ENCODE data around the gene VGLL4.

DNA sequence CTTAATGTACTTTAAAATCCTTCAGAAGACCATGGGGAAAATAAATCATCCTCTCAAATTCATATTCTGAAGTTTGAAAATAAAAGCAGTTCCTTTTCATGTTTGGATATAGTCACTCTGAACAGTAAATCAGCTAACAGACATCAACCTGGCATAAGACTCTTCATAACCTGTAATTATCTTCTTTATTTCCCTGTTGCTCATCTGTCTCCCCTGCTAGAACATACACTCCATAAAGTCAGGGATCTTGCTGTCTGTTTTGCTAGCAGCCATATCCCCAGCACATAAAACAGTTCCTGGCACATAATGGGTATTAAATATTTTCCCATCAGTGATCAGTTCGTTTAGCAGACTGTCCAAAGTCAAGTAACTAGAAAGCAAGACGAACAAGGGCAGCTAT lies 11.2 kb downstream of the VGLL4 start:
- TF ChIP-seq POLR2A (IDR thresholded peaks at IDR 0.05; ENCODE audit: low read length) (no peak), RNF2 (IDR thresholded peaks at IDR 0.05; ENCODE audit: borderline replicate concordance, low read depth) (no peak), HMGXB4 (CRISPR knock-in tag; IDR thresholded peaks at IDR 0.05; ENCODE audit: borderline replicate concordance) (no peak), HDAC2 (IDR thresholded peaks at IDR 0.05) (no peak), FOXS1 (CRISPR knock-in tag; IDR thresholded peaks at IDR 0.05) (no peak), RAD21 (conservative IDR thresholded peaks at IDR 0.05 in 1 of 2, IDR thresholded peaks at IDR 0.05 in 1 of 2) (no peak), CHD4 (IDR thresholded peaks at IDR 0.05; ENCODE audit: borderline replicate concordance) (no peak)
- TF ChIP-seq, protein P1, sequence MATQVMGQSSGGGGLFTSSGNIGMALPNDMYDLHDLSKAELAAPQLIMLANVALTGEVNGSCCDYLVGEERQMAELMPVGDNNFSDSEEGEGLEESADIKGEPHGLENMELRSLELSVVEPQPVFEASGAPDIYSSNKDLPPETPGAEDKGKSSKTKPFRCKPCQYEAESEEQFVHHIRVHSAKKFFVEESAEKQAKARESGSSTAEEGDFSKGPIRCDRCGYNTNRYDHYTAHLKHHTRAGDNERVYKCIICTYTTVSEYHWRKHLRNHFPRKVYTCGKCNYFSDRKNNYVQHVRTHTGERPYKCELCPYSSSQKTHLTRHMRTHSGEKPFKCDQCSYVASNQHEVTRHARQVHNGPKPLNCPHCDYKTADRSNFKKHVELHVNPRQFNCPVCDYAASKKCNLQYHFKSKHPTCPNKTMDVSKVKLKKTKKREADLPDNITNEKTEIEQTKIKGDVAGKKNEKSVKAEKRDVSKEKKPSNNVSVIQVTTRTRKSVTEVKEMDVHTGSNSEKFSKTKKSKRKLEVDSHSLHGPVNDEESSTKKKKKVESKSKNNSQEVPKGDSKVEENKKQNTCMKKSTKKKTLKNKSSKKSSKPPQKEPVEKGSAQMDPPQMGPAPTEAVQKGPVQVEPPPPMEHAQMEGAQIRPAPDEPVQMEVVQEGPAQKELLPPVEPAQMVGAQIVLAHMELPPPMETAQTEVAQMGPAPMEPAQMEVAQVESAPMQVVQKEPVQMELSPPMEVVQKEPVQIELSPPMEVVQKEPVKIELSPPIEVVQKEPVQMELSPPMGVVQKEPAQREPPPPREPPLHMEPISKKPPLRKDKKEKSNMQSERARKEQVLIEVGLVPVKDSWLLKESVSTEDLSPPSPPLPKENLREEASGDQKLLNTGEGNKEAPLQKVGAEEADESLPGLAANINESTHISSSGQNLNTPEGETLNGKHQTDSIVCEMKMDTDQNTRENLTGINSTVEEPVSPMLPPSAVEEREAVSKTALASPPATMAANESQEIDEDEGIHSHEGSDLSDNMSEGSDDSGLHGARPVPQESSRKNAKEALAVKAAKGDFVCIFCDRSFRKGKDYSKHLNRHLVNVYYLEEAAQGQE (IDR thresholded peaks at IDR 0.05): no peak
- TF ChIP-seq, protein P2, sequence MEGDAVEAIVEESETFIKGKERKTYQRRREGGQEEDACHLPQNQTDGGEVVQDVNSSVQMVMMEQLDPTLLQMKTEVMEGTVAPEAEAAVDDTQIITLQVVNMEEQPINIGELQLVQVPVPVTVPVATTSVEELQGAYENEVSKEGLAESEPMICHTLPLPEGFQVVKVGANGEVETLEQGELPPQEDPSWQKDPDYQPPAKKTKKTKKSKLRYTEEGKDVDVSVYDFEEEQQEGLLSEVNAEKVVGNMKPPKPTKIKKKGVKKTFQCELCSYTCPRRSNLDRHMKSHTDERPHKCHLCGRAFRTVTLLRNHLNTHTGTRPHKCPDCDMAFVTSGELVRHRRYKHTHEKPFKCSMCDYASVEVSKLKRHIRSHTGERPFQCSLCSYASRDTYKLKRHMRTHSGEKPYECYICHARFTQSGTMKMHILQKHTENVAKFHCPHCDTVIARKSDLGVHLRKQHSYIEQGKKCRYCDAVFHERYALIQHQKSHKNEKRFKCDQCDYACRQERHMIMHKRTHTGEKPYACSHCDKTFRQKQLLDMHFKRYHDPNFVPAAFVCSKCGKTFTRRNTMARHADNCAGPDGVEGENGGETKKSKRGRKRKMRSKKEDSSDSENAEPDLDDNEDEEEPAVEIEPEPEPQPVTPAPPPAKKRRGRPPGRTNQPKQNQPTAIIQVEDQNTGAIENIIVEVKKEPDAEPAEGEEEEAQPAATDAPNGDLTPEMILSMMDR (IDR thresholded peaks at IDR 0.05): no peak

Data from A549 (cell line).